Kidney epithelial cell (primary cell): Measurements from ENCODE around the gene VPREB3. TPM values are rescaled to one million over a fixed set of nuclear protein-coding genes. Genes with fewer than 3 reads are reported as not detected.

ENCODE experiments used
- DNase-seq: peaks from one replicate; pipeline ENCODE4 v3.0.0-alpha.2; 2010; ENCODE audit warnings: low read depth
- H3K27me3 ChIP-seq: 2 replicates; pipeline ENCODE4 v1.6.0; 2011; ENCODE audit warnings: low read length; ENCODE audit not compliant: control insufficient read depth, insufficient read depth
- H3K36me3 ChIP-seq: 2 replicates; pipeline ENCODE4 v1.5.1; 2011; ENCODE audit warnings: low read length; ENCODE audit not compliant: control insufficient read depth, insufficient read depth
- H3K4me3 ChIP-seq: 2 replicates; pipeline ENCODE4 v1.5.1; 2011; ENCODE audit warnings: low read depth, mild to moderate bottlenecking, control low read depth, low read length
- CTCF ChIP-seq: IDR thresholded peaks from 2 replicates; pipeline ENCODE4 v1.5.1; 2011; ENCODE audit warnings: mild to moderate bottlenecking, moderate library complexity, low read length, control low read depth, inconsistent platforms; ENCODE audit not compliant: insufficient read depth, poor library complexity, severe bottlenecking
- total RNA-seq: library from RNA; depleted of rRNA; stranded (reverse); fragments of >200 nt; gene quantifications from 2 replicates; pipeline ENCODE4 v1.2.3, GENCODE V29; 2015

The VPREB3 gene
- total RNA-seq, 1 donor from 2014 or later: not detected

- Histone ChIP-seq H3K4me3 (no peak overlapping the region), H3K27me3 (no peaks in the 10 kb centered on the region), H3K36me3 (no peaks in the 10 kb centered on the region)
- TF ChIP-seq CTCF: no peak
- no peak for DNase-seq
Observed at GRCh38 chr22:23784215-23784732, 30.0 kb upstream of the VPREB3 start.

GRCh38 chr22:23783265-23784150, 29.3 kb upstream of the VPREB3 start:
- DNase-seq: no peak
- no peak for TF ChIP-seq CTCF
- H3K27me3 ChIP-seq: no peaks in the 10 kb centered on the region
- H3K4me3 ChIP-seq: no peak overlapping the region
- no peaks in the 10 kb centered on the region for H3K36me3 ChIP-seq

GRCh38 chr22:23782703-23783102, 28.5 kb upstream of the VPREB3 start:
- no peak for TF ChIP-seq CTCF
- H3K36me3 ChIP-seq: no peaks in the 10 kb centered on the region
- no peak overlapping the region for H3K4me3 ChIP-seq
- DNase-seq: no peak
- H3K27me3 ChIP-seq: no peaks in the 10 kb centered on the region

- H3K36me3 ChIP-seq: no peaks in the 10 kb centered on the region
- no peak overlapping the region for H3K4me3 ChIP-seq
- H3K27me3 ChIP-seq: no peaks in the 10 kb centered on the region
- DNase-seq: no peak
- TF ChIP-seq CTCF: no peak
Observed at GRCh38 chr22:23782252-23782651, 28.0 kb upstream of the VPREB3 start.

GRCh38 chr22:23781511-23782183, 27.4 kb upstream of the VPREB3 start:
- no peaks in the 10 kb centered on the region for H3K36me3 ChIP-seq
- H3K27me3 ChIP-seq: no peaks in the 10 kb centered on the region
- no peak overlapping the region for H3K4me3 ChIP-seq
- TF ChIP-seq CTCF: no peak
- no peak for DNase-seq

- H3K4me3 ChIP-seq: no peak overlapping the region
- H3K27me3 ChIP-seq: no peaks in the 10 kb centered on the region
- DNase-seq: no peak
- no peaks in the 10 kb centered on the region for H3K36me3 ChIP-seq
- TF ChIP-seq CTCF: no peak
Observed at GRCh38 chr22:23781065-23781464, 26.8 kb upstream of the VPREB3 start.
